Activated CD4-positive, alpha-beta T cell treated with anti-CD3 and anti-CD28 coated beads, Interleukin-2, amount 50 U/mL, for 16 hours (primary cell): ENCODE measurements around the gene KPNA3.
"Not testable (repeated sequence)": the region's sequence is repeated elsewhere in the genome, so short reads cannot be mapped to it uniquely, and the experiment has no call there.

Experiments used
- DNase-seq: peaks from one replicate; pipeline ENCODE4 v3.0.0-alpha.2; 2020

Gene KPNA3

DNA sequence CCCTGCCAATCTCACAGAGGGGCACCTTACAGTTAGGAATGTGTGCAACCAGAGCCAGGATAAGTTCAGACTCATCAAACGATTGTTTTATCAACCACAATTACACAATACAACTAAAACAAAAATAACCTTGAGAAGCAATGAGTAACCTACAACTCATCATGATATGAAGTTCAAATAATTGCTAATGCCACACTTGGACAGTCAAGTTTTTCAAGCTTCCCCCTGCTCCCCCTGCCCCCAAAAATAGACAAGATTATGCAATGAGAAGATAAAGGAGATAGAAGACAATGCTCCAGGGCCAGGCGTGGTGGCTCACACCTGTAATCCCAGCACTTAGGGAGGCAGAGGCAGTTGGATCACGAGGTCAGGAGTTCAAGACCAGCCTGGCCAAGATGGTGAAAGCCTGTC lies 13.6 kb upstream of the KPNA3 start:
- DNase-seq: no peak

DNA sequence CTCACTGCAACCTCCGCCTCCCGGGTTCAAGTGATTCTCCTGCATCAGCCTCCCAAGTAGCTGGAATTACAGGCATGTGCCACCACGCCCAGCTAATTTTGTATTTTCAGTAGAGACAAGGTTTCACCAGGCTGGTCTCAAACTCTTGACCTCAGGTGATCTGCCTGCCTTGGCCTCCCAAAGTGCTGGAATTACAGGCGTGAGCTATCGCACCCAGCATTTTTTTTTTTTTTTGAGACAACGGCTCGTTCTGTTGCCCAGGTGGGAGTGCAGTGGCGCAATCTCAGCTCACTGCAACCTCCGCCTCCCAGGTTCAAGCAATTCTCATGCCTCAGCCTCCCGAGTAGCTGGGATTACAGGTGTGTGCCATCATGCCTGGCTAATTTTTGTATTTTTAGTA lies 10.6 kb upstream of the KPNA3 start:
- not testable (repeated sequence) for DNase-seq

DNA sequence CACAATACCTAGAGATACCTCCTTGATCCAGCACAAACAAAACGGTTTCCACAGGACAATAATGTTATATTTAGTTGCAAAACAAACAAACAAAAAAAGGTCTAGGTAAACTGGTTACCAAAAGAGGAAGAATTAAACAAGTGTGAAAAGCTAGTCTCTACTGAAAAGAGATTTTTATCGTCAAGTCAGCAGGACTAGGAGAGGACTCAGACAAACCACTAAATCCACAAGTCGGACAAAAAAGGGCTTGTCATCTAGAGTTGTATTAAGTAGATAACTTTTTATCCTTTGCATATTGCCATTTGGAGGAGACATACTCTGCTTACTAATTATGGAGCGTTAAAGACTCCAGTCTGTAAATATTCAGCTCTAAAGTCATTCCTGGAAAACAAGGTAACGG lies 9.9 kb upstream of the KPNA3 start:
- DNase-seq: no peak

DNA sequence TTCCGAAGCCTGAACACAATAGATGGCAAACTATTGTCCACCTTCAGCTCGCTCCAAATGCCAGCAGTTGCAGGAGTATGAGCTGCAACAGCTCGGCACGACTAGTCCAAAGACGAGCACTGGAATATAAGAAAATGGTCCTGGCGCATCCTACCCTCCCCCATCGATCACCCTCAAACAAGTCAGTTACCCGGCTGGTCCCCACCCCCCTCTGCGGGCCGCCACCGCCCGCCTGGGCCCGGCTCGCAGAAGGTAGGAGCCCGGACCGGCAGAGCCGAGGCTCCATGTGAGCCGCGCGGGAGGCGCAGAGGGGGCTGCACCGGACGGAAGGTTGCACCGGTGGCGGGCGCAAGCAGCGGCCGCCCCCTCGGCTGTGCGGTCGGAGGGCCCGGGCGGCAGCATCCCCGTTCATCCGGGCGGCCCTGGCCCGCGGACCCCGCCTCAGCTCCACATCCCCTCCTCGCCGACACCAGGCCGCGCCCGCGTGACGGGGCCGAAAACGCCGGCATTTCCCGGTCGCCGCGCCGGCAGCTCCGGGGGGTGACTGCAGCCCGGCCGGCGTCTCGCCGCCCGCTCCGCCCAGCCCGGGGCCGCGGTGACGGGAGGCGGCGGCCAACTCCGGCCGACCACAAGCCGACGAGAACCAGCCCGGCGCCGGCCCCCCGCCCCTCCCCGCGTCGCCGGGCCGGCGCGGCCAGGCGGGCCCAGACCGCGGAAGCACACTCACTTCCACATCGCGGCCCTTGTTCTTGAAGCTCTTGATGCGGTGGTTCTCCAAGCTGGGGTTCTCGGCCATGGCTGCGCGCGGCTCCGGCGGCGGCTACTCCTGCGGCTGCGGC lies 552 bp downstream of the KPNA3 start:
- peak; percentile 54 for DNase-seq

DNA sequence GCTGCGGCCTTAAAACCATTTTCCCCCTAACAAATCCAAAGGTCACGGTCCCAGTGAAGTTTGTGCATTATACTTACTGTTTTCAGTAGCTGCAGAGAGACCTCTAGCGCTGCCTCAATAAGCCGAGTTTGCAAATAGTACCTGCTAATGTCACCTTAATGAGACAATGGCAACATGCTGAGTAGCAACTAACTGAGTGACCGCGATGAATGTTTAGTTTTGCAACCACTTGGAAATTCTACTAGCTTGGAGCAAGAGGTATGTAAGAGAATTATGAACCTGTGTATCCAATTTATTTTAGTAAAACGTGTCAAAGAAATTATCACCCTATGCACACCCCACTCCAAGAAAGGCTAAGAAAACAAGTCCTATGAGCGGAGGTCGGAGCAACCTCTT lies 1.2 kb downstream of the KPNA3 start:
- DNase-seq: peak; percentile 18

- DNase-seq: no peak
These were observed 2.5 kb downstream of the KPNA3 start for GRCh38 chr13:49789968-49790367.

DNA sequence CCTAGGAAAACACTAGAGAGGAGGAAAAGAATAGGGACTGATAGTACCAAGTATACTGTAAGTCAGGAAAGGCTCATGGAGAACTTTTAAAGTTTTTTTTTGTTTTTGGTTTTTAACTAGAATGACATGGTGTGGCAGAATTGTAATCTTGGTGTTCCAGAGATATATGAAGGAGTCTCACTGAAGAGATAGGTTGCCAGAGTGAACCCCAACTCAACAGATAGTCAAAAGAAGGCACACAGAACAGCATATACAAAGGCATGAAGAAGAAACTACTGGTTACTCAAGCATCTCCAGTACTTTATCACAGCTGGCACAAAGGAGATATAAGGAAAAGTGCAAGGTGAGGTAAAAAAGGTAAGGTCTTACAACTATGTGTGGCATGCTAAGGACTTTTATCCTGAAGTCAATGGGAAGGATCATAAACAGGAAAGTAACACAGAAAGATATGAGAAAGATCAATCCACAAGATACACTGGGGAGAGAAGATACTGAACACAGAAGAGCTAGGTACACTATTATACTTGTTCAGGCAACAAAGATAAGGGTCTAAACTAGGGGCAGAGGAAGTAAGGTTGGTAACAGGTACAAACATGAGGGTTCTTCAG lies 6.0 kb downstream of the KPNA3 start:
- DNase-seq: no peak

DNA sequence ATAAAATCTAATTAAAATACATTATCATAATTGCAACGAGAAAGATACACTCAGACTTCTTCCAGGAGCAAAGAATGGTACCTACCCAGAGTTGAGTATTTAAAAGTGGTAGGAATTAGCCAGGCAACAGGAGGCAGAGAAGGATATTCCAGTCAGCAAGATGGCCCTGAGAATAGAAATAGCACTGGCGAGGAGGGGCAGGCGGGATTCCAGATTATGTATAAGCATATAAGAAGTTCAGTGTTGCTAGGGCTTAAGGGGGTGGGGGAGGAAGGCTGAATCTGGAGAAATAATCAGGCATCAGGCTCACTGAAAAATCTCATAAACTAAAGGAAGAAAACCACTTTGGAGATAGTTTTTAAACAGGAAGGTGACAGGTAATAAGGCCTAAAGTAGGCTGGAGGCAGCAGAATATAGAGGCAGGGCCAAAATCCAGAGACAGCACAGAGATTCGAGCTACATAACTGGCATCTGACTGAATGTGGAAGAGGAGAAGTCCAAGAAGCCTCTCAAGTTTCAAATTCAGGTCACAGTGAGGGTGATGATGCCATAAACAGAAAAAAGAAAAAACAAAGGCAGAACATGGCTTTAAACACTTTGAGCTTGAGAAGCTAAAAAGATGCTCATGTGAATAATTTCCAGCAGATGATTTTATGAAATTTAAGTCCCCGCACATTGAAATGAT lies 7.5 kb downstream of the KPNA3 start:
- DNase-seq: no peak

- no peak for DNase-seq
These were observed 8.6 kb downstream of the KPNA3 start for GRCh38 chr13:49783865-49784264.

DNA sequence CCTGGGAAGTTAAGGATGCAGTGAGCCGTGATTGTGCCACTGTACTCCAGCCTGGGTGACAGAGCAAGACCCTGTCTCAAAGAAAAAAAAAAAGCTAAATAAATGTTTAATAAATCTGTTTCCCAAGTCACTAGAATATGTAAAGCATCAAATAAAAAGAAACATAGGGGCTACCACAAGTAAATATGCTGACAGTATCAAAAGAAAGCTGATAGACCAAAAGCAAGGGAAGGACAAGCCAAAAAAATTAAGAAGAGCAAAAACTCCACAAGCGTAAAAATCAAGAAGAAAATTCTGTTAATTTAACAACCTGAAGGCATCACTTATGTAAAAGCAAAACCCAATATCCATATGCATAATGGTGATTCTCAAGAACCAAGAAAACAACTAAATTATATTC lies 9.7 kb downstream of the KPNA3 start:
- DNase-seq: no peak

GRCh38 chr13:49781806-49782205 lies 10.7 kb downstream of the KPNA3 start:
- DNase-seq: no peak

DNA sequence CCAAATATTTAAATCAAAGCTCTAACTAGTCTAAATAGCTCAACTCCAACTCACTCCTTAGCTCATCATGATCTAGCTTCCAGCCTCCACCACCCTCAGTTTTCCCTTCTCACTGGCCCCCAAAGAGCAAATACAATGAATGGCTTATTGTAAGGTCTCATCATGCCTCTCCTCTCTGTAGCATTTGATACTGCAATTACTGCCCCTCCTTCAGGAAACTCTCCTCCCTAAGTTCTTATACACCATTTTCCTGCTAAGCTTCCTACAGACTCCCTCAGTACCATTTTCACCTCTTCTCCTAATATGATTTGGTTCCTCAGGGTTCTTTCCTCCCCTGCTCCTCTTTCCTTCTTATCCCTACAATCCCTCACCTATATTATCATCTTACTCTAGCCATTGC lies 12.8 kb downstream of the KPNA3 start:
- DNase-seq: no peak

- DNase-seq: no peak
These were observed 14.5 kb downstream of the KPNA3 start for GRCh38 chr13:49777746-49778614.

- DNase-seq: no peak
These were observed 15.6 kb downstream of the KPNA3 start for GRCh38 chr13:49776871-49777270.

GRCh38 chr13:49774376-49775005 lies 18.0 kb downstream of the KPNA3 start:
- DNase-seq: no peak

- no peak for DNase-seq
These were observed 19.7 kb downstream of the KPNA3 start for GRCh38 chr13:49772828-49773227.

DNA sequence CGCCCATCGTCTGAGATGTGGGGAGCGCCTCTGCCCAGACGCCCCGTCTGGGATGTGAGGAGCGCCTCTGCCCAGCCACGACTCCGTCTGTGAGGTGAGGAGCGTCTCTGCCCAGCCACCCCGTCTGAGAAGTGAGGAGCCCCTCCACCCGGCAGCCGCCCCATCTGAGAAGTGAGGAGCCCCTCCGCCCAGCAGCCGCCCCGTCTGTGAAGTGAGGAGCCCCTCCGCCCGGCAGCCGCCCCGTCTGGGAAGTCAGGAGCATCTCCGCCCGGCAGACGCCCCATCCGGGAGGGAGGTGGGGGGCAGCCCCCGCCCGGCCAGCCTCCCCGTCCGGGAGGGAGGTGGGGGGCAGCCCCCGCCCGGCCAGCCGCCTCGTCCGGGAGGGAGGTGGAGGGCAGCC lies 30.7 kb downstream of the KPNA3 start:
- not testable (repeated sequence) for DNase-seq

GRCh38 chr13:49760558-49760957 lies 31.9 kb downstream of the KPNA3 start:
- no peak for DNase-seq

- no peak for DNase-seq
These were observed 33.0 kb downstream of the KPNA3 start for GRCh38 chr13:49759503-49759902.

- DNase-seq: no peak
These were observed 36.2 kb downstream of the KPNA3 start for GRCh38 chr13:49756263-49756662.

DNA sequence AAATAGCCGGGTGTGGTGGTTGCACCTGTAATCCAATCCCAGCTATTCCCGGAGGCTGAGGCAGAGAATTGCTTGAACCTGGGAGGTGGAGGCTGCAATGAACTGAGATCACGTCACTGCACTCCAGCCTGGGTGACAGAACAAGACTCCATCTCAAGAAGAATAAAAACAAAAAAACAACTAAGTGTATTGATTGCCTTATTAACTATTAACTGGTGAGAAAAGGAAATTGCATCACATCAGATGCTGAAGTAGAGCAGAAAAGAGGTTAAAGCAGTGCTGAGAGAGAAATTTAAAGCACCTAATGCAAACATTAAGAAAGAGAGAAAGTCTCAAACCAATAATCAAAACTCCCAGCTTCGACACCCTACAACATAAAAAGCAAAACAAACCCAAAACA lies 38.3 kb downstream of the KPNA3 start:
- no peak for DNase-seq

DNA sequence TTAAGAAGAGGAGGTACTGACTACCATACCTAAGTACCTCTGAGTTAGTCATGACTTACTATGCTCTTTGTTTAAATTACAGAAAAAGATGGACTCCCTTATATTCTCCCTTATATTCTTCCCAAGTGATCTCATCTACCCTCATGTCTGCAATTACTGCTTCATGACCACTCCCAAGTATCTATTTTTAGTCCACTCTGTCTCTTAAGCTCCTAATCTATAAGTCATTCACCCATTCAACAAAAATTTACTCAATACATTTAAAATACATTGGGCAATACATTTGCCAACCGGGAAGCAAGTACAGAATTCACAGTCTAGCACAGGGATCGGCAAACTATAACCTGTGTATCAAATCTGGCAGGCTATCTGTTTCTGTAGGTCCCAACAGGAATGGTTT lies 42.6 kb downstream of the KPNA3 start:
- no peak for DNase-seq

- DNase-seq: no peak
These were observed 46.4 kb downstream of the KPNA3 start for GRCh38 chr13:49746111-49746510.
